Activated naive CD8-positive, alpha-beta T cell treated with anti-CD3 and anti-CD28 coated beads for 36 hours (primary cell): ENCODE data around the gene SHH. TPM values are rescaled to one million over a fixed set of nuclear protein-coding genes. Genes with fewer than 3 reads are reported as not detected.

ENCODE experiments used
- DNase-seq: peaks from one replicate; pipeline ENCODE4 v3.0.0; 2021
- H3K27ac Mint-ChIP-seq: one replicate; pipeline ENCODE4 v1.8.0; 2022; ENCODE audit warnings: mild to moderate bottlenecking, moderate library complexity, mixed read lengths
- H3K27me3 Mint-ChIP-seq: one replicate; pipeline ENCODE4 v1.8.0; 2022; ENCODE audit warnings: mild to moderate bottlenecking, mixed read lengths
- H3K36me3 Mint-ChIP-seq: one replicate; pipeline ENCODE4 v1.8.0; 2021; ENCODE audit warnings: mild to moderate bottlenecking, mixed read lengths
- H3K4me1 Mint-ChIP-seq: one replicate; pipeline ENCODE4 v1.8.0; 2021; ENCODE audit warnings: mixed read lengths
- H3K4me3 Mint-ChIP-seq: one replicate; pipeline ENCODE4 v1.8.0; 2022; ENCODE audit warnings: mild to moderate bottlenecking, moderate library complexity, mixed read lengths
- H3K9me3 Mint-ChIP-seq: one replicate; pipeline ENCODE4 v1.8.0; 2022; ENCODE audit warnings: mixed read lengths
- total RNA-seq, 2 experiments: library from RNA; stranded (reverse); gene quantifications; one replicate each; pipeline ENCODE4 v1.2.3, GENCODE V29; 2021

Gene SHH
- total RNA-seq, 2 experiments from 2014 or later: not detected

DNA sequence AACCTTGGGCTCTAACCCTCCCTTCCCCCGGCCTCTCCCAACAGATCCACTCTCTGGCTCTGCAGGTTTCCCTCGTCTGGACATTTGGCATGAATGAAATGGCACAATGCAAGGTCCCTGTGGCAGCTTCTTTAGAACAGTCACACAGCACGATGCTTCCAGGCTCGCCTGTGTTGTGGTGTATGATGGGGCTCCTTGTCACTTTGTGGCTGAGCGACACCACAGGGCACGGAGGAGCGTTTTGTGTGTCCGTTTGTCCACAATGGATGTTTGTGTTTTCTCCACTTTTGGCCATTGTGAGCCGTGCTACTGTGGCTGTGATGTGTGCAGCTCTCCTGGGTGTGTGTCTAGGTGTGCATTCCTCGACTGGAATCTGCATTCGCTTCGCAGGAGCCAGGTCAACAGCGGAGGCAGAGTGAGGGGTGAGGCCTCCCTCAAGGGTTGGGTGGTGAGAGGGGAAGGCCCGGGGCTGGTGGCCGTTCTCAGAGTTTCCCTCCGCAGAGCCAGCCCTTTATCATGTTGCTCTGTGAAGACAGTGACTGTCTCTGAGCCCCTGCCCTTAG is 22.3 kb upstream of the SHH start:
- no peak overlapping the region for H3K4me3 Mint-ChIP-seq
- no peaks in the 10 kb centered on the region for H3K4me1 Mint-ChIP-seq
- no peaks in the 10 kb centered on the region for H3K36me3 Mint-ChIP-seq
- H3K27ac Mint-ChIP-seq: no peak overlapping the region
- no peak for DNase-seq
- peaks cover 6% of the 10 kb centered on the region for H3K27me3 Mint-ChIP-seq
- no peaks in the 10 kb centered on the region for H3K9me3 Mint-ChIP-seq

GRCh38 chr7:155833651-155834050 is 21.4 kb upstream of the SHH start:
- Mint-ChIP-seq H3K36me3 (no peaks in the 10 kb centered on the region), H3K4me1 (no peaks in the 10 kb centered on the region), H3K27me3 (peaks cover 6% of the 10 kb centered on the region), H3K27ac (no peak overlapping the region), H3K9me3 (no peaks in the 10 kb centered on the region), H3K4me3 (no peak overlapping the region)
- no peak for DNase-seq

- Mint-ChIP-seq H3K36me3 (no peaks in the 10 kb centered on the region), H3K27ac (no peak overlapping the region), H3K9me3 (no peaks in the 10 kb centered on the region), H3K4me1 (no peaks in the 10 kb centered on the region), H3K4me3 (no peak overlapping the region), H3K27me3 (peaks cover 6% of the 10 kb centered on the region)
- DNase-seq: no peak
These were observed 20.3 kb upstream of the SHH start for GRCh38 chr7:155832581-155832981.

DNA sequence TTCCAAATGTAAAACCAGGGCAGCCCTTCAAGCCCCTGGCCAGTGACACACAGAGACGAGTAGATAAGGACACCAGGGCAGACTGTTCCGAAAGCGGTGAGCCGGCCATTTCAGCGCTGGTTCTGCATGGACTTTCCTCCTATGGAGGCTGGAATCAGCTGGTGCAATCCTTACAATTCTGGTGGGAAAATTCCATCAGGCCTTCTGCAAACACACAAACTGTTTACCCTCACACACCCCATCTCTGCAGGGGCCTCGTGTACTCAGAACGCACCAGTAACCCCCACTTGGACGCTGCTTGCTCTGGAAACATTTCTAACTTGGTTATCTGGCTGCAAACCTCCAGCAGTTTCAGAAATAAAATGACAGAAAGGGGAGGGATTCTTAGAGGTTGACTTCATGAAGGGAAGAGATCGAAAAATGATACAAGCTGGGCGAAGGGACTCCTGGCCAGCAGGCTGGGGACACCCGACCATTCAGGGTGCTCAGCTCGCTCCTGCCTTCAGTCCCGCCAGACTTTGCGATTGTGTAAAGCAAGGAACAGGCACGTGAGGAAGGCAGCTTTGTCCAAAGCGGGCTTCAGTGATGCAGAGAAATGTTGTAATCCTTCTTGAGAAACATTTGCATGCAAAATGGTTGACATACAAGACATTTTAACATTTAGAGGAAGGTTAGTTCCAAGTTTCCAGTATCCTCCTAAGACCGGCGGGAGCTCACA is 19.7 kb upstream of the SHH start:
- Mint-ChIP-seq H3K27ac (no peak overlapping the region), H3K4me1 (no peaks in the 10 kb centered on the region), H3K27me3 (peaks cover 6% of the 10 kb centered on the region), H3K36me3 (no peaks in the 10 kb centered on the region), H3K9me3 (no peaks in the 10 kb centered on the region), H3K4me3 (no peak overlapping the region)
- no peak for DNase-seq

- no peak overlapping the region for H3K27ac Mint-ChIP-seq
- H3K36me3 Mint-ChIP-seq: no peaks in the 10 kb centered on the region
- peaks cover 11% of the 10 kb centered on the region for H3K27me3 Mint-ChIP-seq
- no peak for DNase-seq
- no peaks in the 10 kb centered on the region for H3K9me3 Mint-ChIP-seq
- no peaks in the 10 kb centered on the region for H3K4me1 Mint-ChIP-seq
- no peak overlapping the region for H3K4me3 Mint-ChIP-seq
These were observed 18.9 kb upstream of the SHH start for GRCh38 chr7:155830961-155831806.

- Mint-ChIP-seq H3K27ac (no peak overlapping the region), H3K36me3 (no peaks in the 10 kb centered on the region), H3K9me3 (no peaks in the 10 kb centered on the region)
These were observed 17.7 kb upstream of the SHH start for GRCh38 chr7:155829796-155830470.

DNA sequence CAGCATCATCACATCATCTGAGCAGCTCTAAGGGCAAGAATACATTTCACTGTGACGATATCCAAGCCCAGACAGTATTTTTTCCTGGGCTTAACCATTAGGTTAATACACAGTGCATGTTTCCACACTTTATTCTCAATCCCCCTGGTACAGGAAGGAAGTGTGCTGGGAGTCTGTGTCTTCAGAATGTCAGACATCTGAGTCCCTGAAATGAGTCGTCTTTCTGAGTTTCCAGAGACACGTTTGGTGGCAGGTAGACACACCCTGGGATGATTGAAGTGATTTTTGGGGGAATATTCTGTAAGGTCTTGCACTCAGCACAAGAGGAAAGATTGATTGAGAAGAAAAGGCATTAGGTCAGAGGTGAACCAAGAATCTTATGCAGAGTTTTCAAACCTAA is 13.1 kb upstream of the SHH start:
- no peaks in the 10 kb centered on the region for H3K36me3 Mint-ChIP-seq
- H3K27me3 Mint-ChIP-seq: peaks cover 27% of the 10 kb centered on the region
- no peaks in the 10 kb centered on the region for H3K4me1 Mint-ChIP-seq
- H3K4me3 Mint-ChIP-seq: no peak overlapping the region
- H3K9me3 Mint-ChIP-seq: no peaks in the 10 kb centered on the region
- DNase-seq: no peak
- no peak overlapping the region for H3K27ac Mint-ChIP-seq

More at GRCh38 chr7:155829796-155830470, 17.7 kb upstream of the SHH start:
- peaks cover 16% of the 10 kb centered on the region for H3K27me3 Mint-ChIP-seq
- H3K4me1 Mint-ChIP-seq: no peaks in the 10 kb centered on the region
- DNase-seq: no peak
- no peak overlapping the region for H3K4me3 Mint-ChIP-seq

DNA sequence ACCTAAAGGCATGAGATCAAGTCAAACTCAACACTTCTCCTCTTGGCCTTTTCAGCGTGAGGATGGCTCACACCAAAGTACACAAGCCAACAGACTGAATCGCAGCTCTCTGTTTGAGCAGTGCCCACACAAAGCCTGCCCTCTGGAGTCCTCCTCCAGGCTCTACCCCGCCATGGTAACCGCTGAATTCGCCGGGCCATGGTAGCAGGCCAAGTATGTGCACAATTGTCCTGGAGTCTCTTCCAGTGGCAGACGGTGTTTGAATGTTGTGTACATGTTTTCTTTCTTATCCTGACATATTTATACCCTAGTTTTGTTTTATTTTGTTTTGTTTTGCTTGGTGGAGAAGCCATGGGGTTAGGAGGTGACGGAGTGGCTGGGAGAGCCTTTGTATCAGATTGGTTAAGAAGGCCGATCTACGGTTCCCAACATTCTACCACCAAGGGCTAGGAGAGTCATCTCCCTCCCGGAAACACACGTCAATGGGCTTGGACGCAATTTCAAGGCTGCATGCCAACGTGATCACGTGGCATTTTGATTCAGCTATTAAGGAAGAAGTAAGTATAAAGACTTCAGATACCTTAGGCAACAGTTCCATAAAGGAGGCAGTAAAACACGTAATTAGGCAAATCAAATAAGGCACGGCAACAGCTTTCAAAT is 12.1 kb upstream of the SHH start:
- no peak overlapping the region for H3K4me3 Mint-ChIP-seq
- H3K9me3 Mint-ChIP-seq: no peaks in the 10 kb centered on the region
- H3K4me1 Mint-ChIP-seq: no peaks in the 10 kb centered on the region
- H3K27ac Mint-ChIP-seq: no peak overlapping the region
- no peak for DNase-seq
- H3K36me3 Mint-ChIP-seq: no peaks in the 10 kb centered on the region
- H3K27me3 Mint-ChIP-seq: peaks cover 25% of the 10 kb centered on the region

DNA sequence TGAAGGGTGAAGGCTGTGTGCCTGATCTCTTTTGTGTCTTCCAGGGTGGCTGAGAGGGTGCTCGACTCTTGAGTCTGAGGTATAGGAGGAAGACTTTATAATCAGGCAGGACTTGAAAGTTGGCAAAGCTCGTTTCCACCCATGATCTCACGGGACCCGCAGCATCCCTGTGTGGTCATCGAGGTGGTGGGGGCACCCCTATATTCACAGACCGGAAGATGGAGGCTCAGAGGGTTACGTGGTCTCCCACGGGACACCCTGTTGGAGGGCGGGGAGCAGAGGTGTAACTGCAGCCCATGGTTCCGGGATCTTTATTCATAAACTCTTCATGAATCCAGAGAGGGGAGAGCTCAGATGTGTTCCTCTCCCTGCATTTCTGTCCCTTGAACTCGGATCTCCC is 9.6 kb upstream of the SHH start:
- Mint-ChIP-seq H3K9me3 (no peaks in the 10 kb centered on the region), H3K27me3 (peaks cover 23% of the 10 kb centered on the region), H3K4me3 (no peak overlapping the region), H3K36me3 (no peaks in the 10 kb centered on the region), H3K4me1 (no peaks in the 10 kb centered on the region), H3K27ac (no peak overlapping the region)
- DNase-seq: no peak

GRCh38 chr7:155820788-155821187 is 8.5 kb upstream of the SHH start:
- no peaks in the 10 kb centered on the region for H3K36me3 Mint-ChIP-seq
- peaks cover 20% of the 10 kb centered on the region for H3K27me3 Mint-ChIP-seq

DNA sequence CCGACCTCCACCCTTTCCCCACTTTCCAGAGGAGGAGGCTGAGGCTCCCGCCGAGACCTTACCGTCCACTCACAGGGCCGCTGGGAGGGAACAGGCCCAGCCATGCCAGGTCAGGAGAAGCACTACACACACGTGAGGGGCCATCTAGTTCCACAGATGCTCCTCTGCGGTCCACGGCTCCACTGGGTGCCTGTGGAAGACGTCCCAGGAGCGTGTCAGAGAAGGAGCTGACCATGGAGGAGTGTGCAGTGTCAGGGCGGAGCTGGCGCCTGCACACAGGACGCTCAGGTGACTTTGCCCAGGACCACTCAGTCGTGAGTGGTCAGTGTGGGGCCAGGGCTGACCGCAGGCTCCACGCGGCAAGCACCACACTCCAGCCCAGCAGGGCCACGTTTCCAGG is 8.0 kb upstream of the SHH start:
- peaks cover 6% of the 10 kb centered on the region for H3K4me1 Mint-ChIP-seq
- H3K9me3 Mint-ChIP-seq: no peaks in the 10 kb centered on the region
- H3K36me3 Mint-ChIP-seq: no peaks in the 10 kb centered on the region
- H3K4me3 Mint-ChIP-seq: no peak overlapping the region
- H3K27me3 Mint-ChIP-seq: peaks cover 21% of the 10 kb centered on the region
- no peak for DNase-seq
- no peak overlapping the region for H3K27ac Mint-ChIP-seq

More at GRCh38 chr7:155820788-155821187, 8.5 kb upstream of the SHH start:
- no peak for DNase-seq
- no peak overlapping the region for H3K4me3 Mint-ChIP-seq
- H3K27ac Mint-ChIP-seq: no peak overlapping the region
- peaks cover under 1% of the 10 kb centered on the region for H3K4me1 Mint-ChIP-seq
- H3K9me3 Mint-ChIP-seq: no peaks in the 10 kb centered on the region

- H3K27ac Mint-ChIP-seq: no peak overlapping the region
- no peak overlapping the region for H3K4me3 Mint-ChIP-seq
- peaks cover 30% of the 10 kb centered on the region for H3K27me3 Mint-ChIP-seq
- H3K9me3 Mint-ChIP-seq: no peaks in the 10 kb centered on the region
- peaks cover 6% of the 10 kb centered on the region for H3K4me1 Mint-ChIP-seq
- no peak for DNase-seq
- no peaks in the 10 kb centered on the region for H3K36me3 Mint-ChIP-seq
These were observed 6.9 kb upstream of the SHH start for GRCh38 chr7:155819186-155819585.

DNA sequence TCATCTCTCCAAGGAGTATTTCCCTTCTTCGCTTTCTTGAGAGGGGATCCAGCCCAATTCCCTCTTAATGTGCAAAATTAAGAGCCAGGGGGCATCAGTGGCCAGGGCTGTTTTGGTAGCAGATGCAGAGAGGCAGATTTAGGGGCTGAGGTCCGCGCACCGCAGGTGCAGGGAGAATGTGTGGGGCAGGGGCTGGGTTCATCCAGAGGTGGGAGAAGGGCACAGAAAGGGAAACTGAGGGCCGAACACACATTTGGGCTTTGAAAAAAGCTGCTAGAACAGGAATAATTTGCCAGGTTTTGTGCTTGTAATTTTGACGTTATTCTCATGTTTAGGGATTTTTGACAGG is 6.5 kb upstream of the SHH start:
- peaks cover 6% of the 10 kb centered on the region for H3K4me1 Mint-ChIP-seq
- no peak overlapping the region for H3K4me3 Mint-ChIP-seq
- H3K9me3 Mint-ChIP-seq: no peaks in the 10 kb centered on the region
- H3K27me3 Mint-ChIP-seq: peaks cover 32% of the 10 kb centered on the region
- H3K27ac Mint-ChIP-seq: no peak overlapping the region
- DNase-seq: no peak
- H3K36me3 Mint-ChIP-seq: no peaks in the 10 kb centered on the region

DNA sequence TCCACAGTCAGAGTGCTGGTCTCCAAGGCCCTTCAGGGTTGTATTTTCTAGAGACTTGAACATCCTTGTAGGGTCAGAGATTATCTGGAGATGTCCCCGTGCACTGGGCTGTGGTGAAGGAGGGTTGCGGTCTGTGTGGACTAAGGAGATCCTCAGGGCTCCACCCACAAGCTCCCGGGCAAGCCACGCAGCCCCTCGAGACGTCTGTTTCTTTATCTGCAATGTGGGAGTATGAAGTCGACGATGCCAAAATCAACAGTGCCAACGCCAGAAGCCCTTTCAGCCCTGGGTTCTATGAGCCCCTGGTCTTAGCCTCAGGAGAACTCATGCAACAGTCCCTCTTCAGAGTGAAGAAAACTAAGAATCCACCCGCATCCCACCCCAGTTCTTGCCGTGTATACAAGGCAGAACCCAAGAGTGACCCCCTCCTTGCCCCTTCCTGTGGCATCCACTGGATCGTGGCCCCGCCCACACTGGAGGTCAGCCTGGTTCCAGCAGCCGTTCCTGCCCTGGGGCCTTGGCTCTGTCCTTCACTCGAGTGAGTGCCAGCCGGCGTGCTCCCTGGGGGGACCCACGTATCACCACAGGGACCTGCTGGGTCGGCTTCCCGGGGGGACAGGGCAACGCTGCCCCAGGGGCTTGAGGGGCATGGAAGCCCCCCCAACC is 6.0 kb upstream of the SHH start:
- H3K4me3 Mint-ChIP-seq: no peak overlapping the region
- peaks cover 32% of the 10 kb centered on the region for H3K27me3 Mint-ChIP-seq
- H3K36me3 Mint-ChIP-seq: no peaks in the 10 kb centered on the region
- no peak for DNase-seq
- no peak overlapping the region for H3K27ac Mint-ChIP-seq
- no peaks in the 10 kb centered on the region for H3K9me3 Mint-ChIP-seq
- H3K4me1 Mint-ChIP-seq: peaks cover 6% of the 10 kb centered on the region
